Fibroblast of the aortic adventitia (primary cell): Measurements from ENCODE around the gene H6PD. TPM values are rescaled to one million over a fixed set of nuclear protein-coding genes. Genes with fewer than 3 reads are reported as not detected.

ENCODE experiments used
- DNase-seq: peaks from one replicate; pipeline ENCODE4 v3.0.0-alpha.2; 2010; ENCODE audit warnings: low read depth
- H3K4me3 ChIP-seq: 2 replicates; pipeline ENCODE4 v1.5.1; 2011; ENCODE audit warnings: low read depth, mild to moderate bottlenecking, control low read depth, low read length, moderate library complexity
- CTCF ChIP-seq: IDR thresholded peaks from 2 replicates; pipeline ENCODE4 v1.5.1; 2011; ENCODE audit warnings: mild to moderate bottlenecking, low read length, control low read depth, inconsistent platforms; ENCODE audit not compliant: insufficient read depth
- total RNA-seq: library from RNA; depleted of rRNA; stranded (reverse); fragments of >200 nt; gene quantifications from 2 replicates; pipeline ENCODE4 v1.2.3, GENCODE V29; 2012; ENCODE audit warnings: low replicate concordance

The H6PD gene
- total RNA-seq, 1 donor: 36.9 TPM

GRCh38 chr1:9281071-9281827, 46.7 kb downstream of the H6PD start:
- no peak for TF ChIP-seq CTCF
- no peak overlapping the region for H3K4me3 ChIP-seq
- peak; percentile 45 for DNase-seq

DNA sequence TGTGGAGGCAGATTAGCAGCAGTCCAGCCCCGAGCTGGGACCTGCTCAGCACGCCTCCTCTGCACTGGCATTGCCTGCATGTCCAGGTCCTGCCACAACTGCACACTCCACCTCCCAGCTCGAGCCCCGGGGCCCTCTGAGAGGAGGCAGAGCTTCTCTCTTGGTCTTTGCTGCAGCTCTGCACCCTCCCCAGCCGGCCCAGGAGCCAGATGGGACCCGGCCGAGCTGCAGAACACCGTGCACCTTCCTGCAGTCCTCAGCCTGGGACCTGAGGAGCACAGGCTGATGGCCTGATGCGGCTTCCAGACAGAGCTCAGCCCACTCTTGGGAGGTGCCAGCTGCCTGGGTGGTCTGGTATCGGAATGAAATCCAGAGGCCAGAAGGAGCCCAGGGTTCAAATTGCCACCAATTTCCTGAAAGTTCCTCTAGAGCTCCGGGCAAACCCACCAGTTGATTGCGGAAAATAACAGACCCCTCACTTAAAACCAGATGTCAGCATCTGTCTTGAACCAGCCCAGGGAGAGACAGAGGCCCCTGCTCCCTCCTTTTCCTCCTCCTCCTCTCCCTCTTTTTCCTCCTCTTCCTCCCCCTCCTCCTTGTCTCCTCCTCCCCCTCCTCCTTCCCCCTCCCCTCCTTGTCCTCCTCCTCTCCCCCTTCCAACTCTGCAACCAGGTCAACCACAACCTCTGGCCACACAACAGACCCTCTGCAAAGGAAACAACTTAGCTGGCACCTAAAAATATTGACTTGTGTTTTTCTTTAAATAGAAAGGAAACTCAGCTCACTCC, 47.5 kb downstream of the H6PD start:
- no peak for DNase-seq
- no peak for TF ChIP-seq CTCF
- H3K4me3 ChIP-seq: no peak overlapping the region

DNA sequence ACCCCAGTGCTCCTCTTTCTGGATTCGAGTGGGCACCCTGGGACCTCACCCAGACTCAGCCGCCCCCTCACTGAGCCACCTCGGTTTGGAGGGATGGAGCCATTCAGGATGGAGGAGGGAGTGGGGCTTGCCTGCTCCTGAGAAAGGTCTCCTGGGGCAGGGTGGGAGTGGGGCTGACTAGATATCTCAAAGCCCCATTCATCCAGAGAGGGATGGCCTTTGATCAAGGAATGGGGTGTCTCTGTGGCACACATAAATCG, 48.1 kb downstream of the H6PD start:
- no peak for DNase-seq
- H3K4me3 ChIP-seq: no peak overlapping the region
- no peak for TF ChIP-seq CTCF

DNA sequence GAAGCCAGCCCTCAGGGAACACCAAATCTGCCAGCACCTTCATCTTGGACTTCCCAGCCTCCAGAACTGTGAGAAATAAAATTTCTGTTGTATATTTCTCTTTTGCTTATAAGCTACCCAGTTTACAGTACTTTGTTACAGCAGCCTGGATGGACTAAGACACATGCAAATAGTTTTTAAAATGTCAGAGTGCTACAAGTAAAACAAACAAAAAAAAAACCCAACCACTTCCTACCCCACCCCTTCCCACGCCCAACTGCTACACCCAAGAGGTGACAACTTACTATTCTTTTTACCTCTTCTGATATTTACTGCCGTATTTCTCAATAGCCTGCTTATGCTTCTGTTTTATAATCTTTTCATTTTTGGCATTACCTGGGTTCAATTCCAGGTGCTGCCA, 49.5 kb downstream of the H6PD start:
- no peak overlapping the region for H3K4me3 ChIP-seq
- DNase-seq: no peak
- no peak for TF ChIP-seq CTCF

- DNase-seq: no peak
- H3K4me3 ChIP-seq: no peak overlapping the region
- no peak for TF ChIP-seq CTCF
These were observed 52.0 kb downstream of the H6PD start for GRCh38 chr1:9286556-9286955.

GRCh38 chr1:9289090-9289534, 54.5 kb downstream of the H6PD start:
- TF ChIP-seq CTCF: peak; percentile 92
- DNase-seq: peak; percentile 87
- H3K4me3 ChIP-seq: no peak overlapping the region
